ENCODE measurements around the gene KCTD1.

The KCTD1 gene

DNA sequence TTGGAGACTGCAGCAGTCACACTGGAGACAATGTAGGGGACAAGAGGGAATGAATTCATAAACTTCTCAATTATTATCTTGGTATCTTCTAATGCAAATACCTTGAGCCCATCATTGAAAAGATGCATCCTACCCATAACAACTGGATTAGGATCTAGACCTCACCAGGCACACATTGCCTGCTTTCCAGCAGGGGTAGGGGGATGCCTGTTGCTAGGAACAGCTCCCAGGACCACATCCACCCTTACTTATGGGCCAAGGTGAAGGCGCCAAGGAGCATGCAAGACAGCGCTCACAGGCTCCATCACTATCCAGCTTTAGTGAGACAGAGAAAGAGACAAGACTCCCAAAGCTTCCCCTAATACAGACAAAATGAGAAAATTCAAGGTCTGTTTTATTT is 24.4 kb downstream of the KCTD1 start:
- in situ Hi-C loops (cut with MboI; ENCODE audit: low sequenced_read_pairs), result no loop called here

DNA sequence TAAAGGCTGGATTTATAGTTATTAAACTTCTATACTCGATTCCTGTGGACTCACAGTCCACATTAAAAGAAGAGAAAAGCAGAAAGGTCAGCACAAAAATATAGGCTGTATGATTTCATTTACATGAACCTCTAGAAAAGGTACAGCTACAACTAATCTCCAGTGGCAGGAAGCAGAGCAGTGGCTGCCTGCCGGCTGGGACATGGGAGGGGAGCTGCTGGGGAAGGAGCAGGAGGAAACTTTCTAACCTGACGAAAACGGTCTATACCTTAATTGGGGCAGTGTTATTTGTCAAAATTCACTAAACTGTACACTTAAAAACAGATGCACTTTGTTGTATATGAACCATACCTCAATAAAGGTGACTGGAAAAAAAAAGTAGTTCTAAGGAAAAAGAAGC is 26.7 kb downstream of the KCTD1 start:
- in situ Hi-C loops (cut with MboI; ENCODE audit: low sequenced_read_pairs), result no loop called here

DNA sequence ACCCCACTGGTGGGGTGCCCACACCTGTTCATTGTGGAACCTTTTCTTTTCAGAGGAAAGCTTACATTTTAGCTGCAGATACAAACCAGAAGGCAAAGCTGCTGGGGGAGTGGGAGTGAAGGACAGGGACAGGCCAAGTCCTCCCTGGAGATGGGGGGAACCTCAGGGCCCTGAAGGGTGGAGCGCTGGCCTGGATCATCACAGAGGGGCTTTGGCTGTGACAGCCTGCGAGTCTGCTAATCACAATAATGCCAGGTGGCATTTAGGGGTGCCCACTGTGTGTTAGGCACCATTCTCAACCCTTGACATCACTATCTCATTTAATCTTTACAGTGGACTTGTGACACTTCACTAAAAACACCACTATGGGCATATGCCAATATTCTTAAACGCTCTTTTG is 27.4 kb downstream of the KCTD1 start:
- in situ Hi-C loops (cut with MboI; ENCODE audit: low sequenced_read_pairs), result no loop called here

DNA sequence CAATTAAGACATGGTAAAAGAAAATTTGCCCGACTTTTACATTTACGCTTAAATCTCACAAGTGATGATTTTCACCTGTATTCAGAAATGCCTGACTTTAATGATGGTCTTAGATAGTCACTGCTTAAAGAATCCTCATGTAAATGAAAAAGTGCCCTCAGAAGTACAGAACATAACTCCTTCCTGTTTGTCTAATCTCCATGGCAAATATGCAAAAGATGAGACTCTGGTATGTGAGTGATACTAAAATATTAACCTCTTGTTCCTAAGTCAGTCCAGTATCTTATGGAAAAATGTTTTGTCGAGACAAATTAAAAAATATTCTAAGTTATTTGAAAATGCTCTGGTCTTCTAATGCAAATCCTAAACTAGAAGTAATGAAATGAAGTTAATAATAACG is 29.2 kb downstream of the KCTD1 start:
- in situ Hi-C loops (cut with MboI; ENCODE audit: low sequenced_read_pairs), result no loop called here

DNA sequence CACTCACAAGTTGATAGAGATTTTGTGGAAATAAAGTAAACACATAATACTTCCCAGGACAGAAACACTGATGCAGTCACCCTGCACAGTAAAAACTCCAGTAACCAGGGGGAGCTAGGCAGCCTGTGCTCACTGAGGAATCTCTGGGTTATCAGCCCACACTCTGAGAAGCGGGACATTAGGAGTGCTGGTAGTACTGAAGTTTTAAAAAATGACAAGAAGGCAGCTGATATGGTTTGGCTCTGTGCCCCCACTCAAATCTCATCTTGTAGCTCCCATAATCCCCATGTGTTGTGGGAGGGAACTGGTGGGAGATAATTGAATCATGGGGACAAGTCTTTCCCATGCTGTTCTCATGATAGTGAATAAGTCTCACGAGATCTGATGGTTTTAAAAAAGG is 31.4 kb downstream of the KCTD1 start:
- in situ Hi-C loops (cut with MboI; ENCODE audit: low sequenced_read_pairs), result no loop called here

DNA sequence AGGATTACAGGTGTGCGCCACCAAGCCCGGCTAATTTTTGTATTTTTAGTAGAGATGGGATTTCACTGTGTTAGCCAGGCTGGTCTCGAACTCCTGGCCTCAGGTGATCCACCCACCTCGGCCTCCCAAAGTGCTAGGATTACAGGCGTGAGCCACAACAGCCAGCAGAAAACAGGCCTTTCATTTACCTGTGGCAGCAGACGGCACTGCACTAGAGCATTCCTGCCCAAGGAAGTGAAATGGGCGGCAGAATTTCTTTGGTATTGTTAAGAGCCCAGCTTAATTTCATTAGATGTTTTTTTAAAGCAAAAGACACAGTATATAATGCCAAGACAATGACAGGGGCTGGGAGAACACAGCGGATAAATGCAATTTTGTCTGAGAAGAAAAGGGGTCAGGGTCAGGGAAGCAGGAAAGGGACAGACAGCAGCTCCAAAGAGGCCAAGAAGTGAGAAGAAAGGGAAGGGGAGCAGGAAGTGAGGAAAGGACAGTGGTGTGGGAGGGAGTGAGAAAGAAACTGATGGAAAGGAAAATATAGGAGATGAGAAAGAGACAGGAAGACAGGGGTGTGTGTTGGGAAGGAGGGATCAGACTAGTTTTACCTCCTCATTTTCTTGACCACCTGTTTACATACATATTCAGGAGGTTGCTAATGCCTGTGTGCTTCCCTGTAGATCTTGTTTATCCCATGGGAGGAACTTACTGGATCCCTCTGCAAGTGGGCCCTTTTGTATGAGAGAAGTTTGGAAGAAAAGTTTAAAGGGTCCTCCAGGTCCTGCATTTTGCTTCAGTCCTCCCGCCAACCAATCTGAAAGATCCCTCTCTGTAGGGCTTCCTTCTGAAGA is 32.5 kb downstream of the KCTD1 start:
- in situ Hi-C loops (cut with MboI; ENCODE audit: low sequenced_read_pairs), result no loop called here

DNA sequence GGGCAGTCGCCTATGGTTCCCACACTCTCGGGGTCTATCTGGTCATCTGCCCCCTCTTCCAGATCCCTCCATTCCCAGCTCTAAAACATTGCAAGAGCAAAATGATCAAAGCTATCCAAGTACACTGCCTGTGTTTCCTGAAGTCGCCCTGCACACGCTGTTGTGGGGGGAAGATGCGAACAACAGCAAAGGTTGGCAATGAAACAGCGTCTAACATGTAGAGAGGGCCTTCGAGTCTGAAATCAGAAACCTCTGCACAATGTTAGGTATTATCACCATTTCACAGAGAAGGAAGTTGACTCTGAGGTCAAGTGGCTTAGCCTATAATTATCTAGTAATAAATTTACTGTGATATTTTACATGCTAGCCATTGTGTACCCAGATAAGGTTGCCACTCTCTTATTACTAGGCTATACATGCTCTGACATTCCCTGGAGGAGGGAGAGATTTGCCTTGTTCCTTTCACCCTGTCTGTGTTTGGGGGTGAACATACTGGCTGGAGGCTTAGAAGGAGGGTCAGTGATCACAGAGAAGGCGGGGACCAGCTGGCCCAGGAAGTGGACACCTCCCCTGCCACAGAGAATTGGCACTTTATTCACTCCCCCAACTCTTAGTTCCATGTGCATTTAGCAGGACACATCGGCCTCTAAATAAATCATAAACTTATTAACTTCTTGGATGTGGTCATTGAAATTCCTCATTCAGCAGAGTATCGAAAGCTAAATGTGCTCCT is 36.8 kb downstream of the KCTD1 start:
- in situ Hi-C loops (cut with MboI; ENCODE audit: low sequenced_read_pairs), result no loop called here

DNA sequence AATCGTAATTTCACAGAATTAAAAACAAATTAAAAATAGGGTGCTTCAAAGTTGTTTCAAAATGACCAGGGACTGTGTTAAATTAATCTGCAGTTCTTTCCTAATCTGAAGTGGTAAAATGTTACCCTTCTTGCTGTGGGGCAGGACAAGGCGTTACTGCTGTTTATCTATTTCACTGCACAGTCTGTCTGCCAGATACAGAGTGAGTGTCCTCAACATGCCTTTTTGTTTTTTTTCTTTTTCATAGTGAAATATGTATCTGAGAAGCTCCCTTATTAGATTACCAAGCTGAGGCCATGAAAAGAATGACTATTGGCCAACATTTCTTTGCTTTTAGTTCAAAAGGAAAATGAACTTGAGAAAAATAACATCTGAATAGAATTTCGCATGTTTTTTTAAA is 38.0 kb downstream of the KCTD1 start:
- in situ Hi-C loops (cut with MboI; ENCODE audit: low sequenced_read_pairs), result no loop called here

DNA sequence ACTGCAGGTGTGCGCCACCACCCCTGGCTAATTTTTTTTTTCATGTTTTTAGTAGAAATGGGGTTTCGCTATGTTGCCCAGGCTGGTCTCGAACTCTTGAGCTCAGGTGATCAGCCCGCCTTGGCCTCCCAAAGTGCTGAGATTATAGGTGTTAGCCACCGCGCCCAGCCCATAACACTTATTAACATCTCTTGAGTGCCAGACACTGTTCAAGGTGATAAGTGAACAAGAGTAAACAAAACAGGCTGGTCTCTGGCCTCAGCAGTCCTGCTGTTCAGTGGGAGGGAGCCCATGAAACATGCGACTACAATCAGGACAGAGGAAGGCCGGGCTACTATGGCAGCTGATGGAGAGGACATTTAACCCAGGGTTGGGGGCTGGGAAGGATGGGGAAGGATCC is 42.3 kb downstream of the KCTD1 start:
- in situ Hi-C loops (cut with MboI; ENCODE audit: low sequenced_read_pairs), result no loop called here

DNA sequence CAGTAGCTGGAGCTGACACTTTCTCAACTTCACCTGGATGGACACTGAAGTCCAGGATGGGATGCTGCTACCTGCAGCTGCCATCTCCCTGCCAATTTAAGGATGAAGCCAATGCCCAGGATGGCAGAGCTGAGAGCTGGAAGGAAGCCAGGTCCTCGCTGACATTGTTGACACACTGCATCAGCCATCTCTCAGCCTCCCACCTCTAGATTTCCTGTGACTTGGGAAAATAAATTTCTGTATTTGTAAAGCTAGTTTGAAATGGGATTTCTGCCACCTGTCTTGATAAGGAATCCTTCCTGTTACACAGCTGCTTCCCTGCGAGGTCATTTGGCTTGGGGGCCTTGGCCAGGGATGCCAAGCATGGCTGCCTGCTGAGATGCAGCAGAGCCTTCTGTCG is 43.5 kb downstream of the KCTD1 start:
- in situ Hi-C loops (cut with MboI; ENCODE audit: low sequenced_read_pairs), result no loop called here

DNA sequence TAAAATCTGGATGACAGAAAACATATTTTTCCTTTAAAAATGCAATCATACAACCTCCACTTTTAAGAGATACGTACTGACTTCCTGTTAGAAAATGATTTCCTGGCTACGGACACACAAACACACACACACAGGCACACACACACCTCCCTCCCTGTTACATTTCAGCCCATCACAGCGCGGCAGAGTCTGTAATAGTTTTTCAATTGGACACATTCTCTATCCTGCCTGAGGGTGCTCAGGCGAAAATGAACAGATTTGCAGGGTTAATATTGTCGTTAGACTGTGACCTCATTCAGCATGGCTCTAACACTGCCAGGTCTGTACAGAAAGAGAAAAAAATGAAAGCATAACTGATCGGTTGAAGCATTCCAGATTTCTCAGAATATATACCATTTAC is 45.0 kb downstream of the KCTD1 start:
- in situ Hi-C loops (cut with MboI; ENCODE audit: low sequenced_read_pairs), result no loop called here

DNA sequence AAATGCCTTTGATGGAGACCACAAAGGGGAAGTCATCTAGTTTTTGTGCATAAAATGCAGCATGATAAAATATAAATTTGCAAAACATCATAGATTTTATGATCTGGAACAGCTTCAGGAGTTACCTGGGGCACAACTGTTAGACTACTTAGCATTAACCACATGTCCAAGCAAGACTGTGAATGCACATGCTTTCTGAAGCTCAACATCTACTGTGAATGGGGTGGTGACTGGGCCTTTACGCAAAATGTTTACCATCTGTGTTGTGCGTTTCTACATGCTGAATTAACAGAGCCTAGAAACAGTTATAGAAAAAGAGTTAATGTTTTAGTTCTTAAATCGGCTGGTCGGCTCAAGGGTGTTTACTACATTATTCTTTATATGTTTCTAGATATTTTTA is 45.5 kb downstream of the KCTD1 start:
- in situ Hi-C loops (cut with MboI; ENCODE audit: low sequenced_read_pairs), result no loop called here

DNA sequence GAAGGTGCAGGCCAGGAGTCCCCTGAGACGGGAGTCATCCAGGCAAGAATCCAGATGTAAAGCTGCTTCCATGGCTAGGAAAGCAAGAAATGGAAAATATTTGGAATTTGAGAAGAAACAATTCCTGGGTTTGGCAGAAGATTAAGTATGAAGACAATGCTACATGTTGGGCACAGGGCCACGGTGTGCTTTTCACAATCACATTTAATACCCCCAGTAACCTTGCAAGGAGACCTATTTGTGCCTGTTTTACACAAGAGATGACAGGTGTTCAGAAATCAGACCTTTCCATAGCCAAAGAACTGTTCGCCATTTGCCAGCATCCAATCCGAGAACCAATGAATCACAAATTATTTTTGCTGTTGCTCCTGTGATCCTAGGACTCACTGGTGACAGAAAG is 50.5 kb downstream of the KCTD1 start:
- in situ Hi-C loops (cut with MboI; ENCODE audit: low sequenced_read_pairs), result no loop called here

DNA sequence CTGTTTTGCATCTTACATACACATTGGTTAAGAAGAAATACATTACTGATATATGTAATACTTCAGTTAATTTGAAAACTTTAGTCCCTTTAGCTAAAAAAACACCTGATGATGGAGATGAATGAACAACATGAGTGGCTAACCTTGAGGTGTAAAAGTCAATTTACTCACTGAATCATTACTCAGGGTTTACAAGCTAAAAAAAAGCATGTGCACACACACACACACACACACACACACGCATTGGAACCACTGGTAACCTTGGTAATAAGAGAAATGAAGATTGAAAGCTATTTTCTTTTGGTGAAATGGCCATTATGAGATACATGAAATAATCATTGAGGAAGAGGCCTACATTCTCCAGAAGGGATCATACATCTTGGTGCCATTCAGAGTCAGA is 51.8 kb downstream of the KCTD1 start:
- in situ Hi-C loops (cut with MboI; ENCODE audit: low sequenced_read_pairs), result no loop called here

DNA sequence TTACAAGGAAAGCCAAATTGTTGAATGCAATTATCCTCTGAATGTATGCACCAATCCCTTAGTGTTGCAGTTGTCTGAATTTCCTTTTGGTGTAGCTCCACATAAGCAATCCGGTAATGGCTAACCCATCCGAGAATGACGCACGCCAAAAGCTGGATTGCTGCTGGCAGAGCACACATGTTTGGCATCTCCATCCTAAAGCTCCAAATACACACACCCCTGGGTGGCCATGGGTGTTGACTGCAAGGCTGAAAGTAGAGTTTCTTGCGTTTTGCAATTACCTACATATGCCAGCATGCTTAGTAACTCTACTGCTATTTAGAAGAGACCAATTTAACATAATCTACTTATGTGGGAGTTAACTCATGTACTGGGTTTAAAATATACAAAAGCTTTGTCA is 53.1 kb downstream of the KCTD1 start:
- in situ Hi-C loops (cut with MboI; ENCODE audit: low sequenced_read_pairs), result no loop called here

DNA sequence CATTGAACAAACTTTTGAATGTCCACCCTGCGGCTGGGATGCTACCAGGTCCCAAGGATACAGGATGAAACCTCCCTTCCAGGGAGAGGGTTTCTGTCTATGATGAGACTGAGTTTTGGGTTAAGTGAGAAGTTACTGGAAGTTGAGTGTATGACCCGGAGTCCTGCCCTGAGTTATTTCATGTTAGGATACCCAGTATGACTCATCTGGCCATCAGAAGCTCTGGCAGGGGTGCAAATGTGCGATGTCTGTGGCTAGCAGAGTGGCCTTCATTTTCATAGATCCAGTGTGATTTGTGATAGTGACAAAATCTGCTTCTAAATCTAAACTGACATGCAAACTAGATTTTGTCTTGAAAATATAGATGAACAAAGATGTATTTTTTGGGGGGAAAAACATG is 55.3 kb downstream of the KCTD1 start:
- in situ Hi-C loops (cut with MboI; ENCODE audit: low sequenced_read_pairs), result no loop called here

DNA sequence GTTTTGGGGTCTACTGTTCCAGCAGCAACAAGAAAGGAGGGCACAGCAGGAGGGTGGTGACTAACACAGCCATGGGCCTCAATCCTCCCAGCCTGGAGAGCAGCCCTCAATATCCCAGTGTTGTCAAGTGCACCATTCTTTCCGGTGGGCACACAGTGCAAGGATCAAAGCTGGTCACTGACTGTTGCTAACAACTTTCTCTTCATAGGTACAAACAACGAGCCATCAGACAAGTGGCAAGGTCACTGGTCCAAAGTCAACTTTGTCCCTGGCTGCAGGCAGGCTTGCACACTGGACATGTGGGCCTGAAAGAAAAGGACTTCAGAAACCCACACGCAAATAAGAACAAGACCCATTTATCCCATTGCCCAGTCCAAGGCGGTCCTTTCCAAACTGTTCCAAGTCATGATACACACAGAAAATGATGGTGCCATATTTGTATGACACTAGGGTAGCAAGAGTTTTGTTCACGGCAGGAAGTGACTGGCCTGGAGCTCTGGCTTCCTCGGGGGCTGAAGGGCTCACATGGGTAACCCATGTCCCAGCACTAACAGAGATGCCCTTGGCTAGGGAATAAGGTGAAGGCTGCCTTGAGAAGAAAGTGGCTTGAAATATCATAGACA is 57.0 kb downstream of the KCTD1 start:
- in situ Hi-C loops (cut with MboI; ENCODE audit: low sequenced_read_pairs), result no loop called here

DNA sequence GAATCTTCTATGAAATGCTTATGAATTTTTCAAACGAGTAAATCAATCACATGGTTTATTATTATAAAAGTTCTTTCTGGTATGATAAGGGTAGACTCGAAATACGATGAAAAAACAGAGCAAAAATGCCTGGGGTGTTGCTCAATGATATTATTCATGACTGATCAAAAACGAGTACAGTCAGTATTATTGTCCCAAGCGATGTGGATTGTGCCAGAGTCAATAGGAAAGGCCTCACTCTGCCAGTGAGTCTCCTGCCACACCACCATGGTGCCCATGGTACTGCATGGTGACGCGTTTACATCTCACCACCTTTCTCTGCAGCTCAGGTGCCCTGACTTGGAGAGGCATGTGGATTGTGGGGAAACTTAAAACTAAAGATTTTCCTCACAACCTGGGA is 58.5 kb downstream of the KCTD1 start:
- in situ Hi-C loops (cut with MboI; ENCODE audit: low sequenced_read_pairs), result no loop called here

DNA sequence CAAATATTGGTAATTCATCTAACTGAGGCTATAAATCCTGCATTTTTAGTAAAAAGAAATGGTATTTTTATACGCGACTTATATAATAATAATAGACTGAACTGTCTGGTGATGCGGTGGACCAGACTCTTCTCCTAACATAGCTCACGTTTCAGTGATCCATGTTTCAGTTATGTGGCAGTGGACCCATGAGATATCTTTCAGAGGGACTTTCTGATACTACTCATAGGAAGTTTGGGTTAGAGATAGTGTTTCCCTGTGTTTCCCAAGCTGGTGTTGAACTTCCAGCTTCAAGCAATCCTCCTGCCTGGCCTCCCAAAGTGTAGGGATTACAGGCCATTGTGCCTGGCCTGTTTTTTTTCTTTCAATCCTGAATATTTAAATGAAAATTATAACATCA is 59.2 kb downstream of the KCTD1 start:
- in situ Hi-C loops (cut with MboI; ENCODE audit: low sequenced_read_pairs), result no loop called here

DNA sequence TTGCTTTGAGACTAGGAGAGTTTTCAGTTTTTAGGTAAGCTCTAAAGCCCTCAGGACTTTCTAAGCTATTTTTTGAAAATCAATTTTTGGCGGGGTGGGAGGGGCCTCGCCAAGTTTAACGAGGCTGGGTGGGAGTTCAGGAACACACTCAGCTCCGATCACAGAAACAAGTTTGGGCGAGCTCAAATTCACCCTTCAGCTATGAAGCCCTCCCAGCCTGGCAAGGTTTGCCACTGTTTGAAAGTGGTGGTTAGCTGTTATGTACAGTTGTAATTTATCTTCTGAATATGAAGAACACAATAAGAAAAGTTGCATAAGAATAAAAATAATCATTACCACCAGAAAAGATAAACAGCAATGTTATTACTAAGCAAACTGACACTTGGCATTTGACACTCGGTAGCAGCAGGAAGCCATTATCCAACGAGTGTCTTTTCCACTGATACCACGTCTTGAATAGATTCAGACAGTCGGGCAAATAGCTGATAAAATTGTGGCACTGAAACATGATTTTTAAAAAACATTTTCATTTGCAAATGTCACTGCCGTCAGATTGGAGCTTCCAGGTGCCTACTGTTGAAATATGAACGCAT is 59.8 kb downstream of the KCTD1 start:
- in situ Hi-C loops (cut with MboI; ENCODE audit: low sequenced_read_pairs), result no loop called here

DNA sequence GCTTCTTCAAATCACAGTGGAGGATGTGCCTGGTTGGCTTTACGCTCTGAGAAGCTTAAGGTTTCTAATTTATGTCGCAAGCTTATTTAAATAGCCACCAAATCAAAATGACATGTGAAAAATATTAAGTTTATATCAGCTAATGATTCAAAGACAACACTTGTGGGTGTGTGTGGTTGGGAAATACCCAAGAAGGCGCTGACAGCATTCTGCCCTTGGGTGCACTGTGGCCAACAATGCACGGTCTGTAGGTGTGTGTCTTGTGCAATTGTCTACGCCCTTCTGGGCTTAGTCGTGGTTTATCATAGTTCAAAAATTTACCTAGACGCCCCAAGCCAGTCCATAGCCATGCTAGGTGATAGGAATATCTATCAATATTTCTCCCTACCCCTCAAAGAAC is 60.9 kb downstream of the KCTD1 start:
- in situ Hi-C loops (cut with MboI; ENCODE audit: low sequenced_read_pairs), result no loop called here

DNA sequence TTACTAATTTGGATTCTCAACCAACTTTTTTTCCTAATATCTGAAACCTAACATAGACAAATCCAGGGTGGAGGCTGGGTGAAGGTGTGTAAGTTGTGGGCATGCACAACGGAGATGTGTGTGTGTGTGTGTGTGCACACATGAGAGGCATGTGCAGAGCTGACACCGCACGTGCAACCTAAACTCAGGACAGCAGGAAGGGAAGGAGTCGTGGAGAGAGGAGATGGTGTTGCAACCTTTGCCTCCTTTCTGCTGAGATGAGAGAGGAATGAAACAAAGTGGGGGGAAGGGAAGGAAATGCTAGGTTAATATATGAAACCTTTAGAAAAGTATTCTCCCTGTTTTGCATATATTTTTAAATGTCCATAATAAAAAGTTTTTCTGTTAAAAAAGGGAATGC is 64.7 kb downstream of the KCTD1 start:
- in situ Hi-C loops (cut with MboI; ENCODE audit: low sequenced_read_pairs), result no loop called here

All from hTERT RPE-1 (cell line).